Ovary (tissue), 3 donors: ENCODE results near the gene ERAS.

Source experiments
- CTCF ChIP-seq, 3 donors: fragments of 450-650 bp in 2 of 3; fragments of 200-600 bp in 1 of 3; IDR thresholded peaks; one replicate each; pipeline versions ENCODE4 v1.5.1 to v1.8.0; 2016 to 2022; ENCODE audit warnings: antibody characterized with exemption in 3 of 3, mild to moderate bottlenecking in 1 of 3
- EP300 ChIP-seq: sonication (generic); formaldehyde crosslinking; IDR thresholded peaks from one replicate; pipeline ENCODE4 v1.6.1; 2017; ENCODE audit warnings: antibody characterized with exemption
- POLR2A ChIP-seq: fragments of 450-650 bp; IDR thresholded peaks from one replicate; pipeline ENCODE4 v1.6.1; 2017; ENCODE audit warnings: antibody characterized with exemption, mild to moderate bottlenecking, moderate library complexity
- donor health status: DM: no; HTN: no; CAD: no.

GRCh38 chrX:48790477-48790876 is 35.8 kb upstream of the ERAS start:
- TF ChIP-seq CTCF (IDR thresholded peaks at IDR 0.05) = no peak
- TF ChIP-seq EP300 = no peak
- TF ChIP-seq POLR2A = no peak
